Stimulated activated CD8-positive, alpha-beta memory T cell treated with anti-CD3 and anti-CD28 coated beads, Interleukin-12 subunit alpha, Interleukin-12 subunit beta, amount 100 ng/mL, for 24 hours (primary cell): ENCODE results near the gene MTHFD2L.
"Not testable (repeated sequence)": the region's sequence is repeated elsewhere in the genome, so short reads cannot be mapped to it uniquely, and the experiment has no call there.

Source experiments
- DNase-seq: peaks from one replicate; pipeline ENCODE4 v3.0.0-alpha.2; 2020; ENCODE audit errors: extremely low read depth

MTHFD2L gene

GRCh38 chr4:74189331-74190043 is 31.6 kb downstream of the MTHFD2L start:
- no peak for DNase-seq

DNA sequence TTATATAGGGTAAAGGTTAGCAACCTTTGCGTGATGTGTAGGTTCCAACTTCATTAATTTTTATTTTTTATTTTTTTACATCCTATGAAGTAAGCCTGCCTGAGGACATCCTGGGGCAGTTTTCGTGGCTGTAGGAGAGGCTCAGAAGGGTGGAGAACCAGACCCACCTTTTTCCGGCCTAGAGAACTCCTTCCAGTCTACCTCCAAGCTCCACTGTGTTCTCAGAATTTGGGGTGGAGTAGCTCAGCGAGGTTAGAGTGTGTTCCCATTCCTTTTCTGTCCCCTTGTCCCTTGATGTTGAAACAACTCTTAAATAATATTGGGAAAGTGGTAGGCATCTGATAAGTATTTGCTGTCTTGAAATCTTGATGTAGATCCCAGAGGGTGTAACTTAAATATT is 32.4 kb downstream of the MTHFD2L start:
- no peak for DNase-seq

- no peak for DNase-seq
Observed at GRCh38 chr4:74190919-74191397, 33.0 kb downstream of the MTHFD2L start.

GRCh38 chr4:74197080-74197479 is 39.2 kb downstream of the MTHFD2L start:
- DNase-seq, result no peak

GRCh38 chr4:74202062-74202586 is 44.2 kb downstream of the MTHFD2L start:
- DNase-seq, result no peak

GRCh38 chr4:74203467-74203866 is 45.5 kb downstream of the MTHFD2L start:
- no peak for DNase-seq

DNA sequence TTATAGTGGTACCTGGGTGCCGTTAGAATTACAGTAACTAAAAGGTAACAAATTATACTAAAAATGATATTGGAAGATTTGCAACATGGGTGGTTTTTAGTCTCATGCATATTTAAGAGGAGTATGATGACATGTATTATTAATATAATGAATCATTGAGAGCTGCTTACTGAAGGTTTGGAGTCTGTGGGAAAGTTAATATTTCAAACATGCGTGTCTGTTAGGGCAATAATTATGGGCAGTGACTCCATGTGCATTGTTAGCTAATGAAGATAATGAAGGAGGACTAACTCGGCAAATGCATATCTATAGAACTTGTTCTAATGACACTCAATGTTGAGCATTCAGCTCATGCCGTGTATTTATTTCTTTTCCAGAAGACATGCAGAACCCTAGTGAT is 47.1 kb downstream of the MTHFD2L start:
- DNase-seq, result no peak

DNA sequence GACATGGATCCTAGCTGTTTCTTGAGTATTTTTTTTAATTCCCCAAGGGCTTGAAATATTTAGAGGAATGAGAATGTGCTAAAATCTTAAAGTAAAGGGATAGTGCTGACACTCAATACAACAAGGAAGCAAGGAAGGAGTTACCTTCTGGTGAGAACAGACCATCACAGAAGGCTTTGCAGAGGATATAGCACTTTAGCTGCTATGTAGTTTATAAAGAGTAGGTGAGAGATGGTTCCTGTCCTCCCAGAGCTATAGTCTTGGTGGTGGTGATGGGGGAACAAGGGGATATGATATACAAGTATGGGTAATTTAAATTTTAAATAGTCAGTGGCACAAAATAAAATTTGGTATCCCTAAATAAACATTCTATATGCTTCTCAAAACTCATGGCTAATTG is 47.6 kb downstream of the MTHFD2L start:
- no peak for DNase-seq

GRCh38 chr4:74206088-74206825 is 48.3 kb downstream of the MTHFD2L start:
- no peak for DNase-seq

GRCh38 chr4:74214457-74215159 is 56.7 kb downstream of the MTHFD2L start:
- DNase-seq, result not testable (repeated sequence)

DNA sequence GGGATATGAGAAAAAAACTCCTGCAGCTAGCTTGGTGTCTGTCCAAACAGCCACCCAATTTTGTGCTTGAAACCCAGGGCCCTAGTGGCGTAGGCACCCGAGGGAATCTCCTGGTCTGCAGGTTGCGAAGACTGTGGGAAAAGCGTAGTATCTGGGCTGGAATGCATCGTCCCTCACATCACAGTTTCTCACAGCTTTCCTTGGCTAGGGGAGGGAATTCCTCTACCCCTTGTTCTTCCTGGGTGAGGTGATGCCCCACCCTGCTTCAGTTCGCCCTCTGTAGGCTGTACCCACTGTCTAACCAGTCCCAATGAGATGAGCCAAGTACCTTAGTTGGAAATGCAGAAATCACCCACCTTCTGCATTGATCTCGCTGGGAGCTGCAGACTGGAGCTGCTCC is 57.3 kb downstream of the MTHFD2L start:
- DNase-seq, result not testable (repeated sequence)

DNA sequence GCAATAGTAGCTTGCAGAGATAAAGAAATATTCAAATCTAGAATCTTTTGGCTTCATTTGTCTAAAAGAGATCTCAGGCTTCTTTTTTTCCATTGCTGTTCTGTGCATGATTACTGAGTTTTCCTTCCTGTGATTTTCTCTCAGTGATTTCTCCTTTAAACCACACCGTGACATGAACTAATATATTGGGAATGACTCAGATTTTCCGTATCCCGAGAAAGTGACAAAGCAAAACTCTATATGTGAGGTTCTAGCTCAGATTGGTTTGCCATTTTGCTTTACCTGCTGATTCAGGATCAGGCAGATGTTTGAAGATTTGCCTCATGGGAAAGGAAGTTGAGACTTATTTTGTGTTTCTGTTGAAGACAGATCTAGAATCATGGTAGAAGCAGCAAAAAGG is 59.4 kb downstream of the MTHFD2L start:
- no peak for DNase-seq

DNA sequence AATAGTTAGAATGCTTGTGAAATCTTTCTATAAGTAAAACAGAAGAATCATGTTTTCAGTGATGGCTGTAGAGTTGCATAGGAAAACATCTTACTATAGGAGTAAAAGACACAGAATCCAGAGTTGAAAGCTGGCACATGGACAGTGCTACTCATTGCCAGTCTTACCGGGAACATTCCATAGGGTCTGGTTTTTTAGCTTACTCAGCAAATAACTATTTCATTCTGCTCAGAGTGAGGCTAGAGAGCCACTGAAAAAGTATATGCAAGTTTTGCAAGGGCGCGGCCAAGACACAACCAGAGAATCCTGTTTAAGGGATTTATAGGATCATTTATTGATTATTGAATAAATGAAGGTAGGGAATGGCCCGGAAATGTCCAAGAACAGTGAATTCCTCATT is 60.3 kb downstream of the MTHFD2L start:
- DNase-seq, result no peak

GRCh38 chr4:74219240-74219639 is 61.3 kb downstream of the MTHFD2L start:
- no peak for DNase-seq

GRCh38 chr4:74223098-74223497 is 65.2 kb downstream of the MTHFD2L start:
- no peak for DNase-seq

DNA sequence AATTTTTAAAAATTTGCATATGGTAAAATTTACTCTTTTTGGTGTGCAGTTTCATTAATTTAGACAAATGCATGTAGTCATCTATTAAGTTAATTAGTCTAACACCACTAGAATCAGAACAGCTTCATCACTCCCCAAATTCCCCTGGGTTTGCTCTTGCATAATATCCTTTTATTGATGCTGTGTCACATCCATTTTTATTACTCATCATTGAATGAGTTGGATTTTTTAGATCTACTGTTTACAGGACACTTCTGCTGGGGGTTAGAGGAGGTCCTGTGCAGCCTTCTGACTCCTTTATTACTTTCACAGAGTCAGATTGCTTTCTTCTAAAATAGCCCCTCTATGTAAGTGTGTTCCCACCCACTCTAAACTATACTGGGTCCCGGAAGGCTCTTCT is 65.9 kb downstream of the MTHFD2L start:
- DNase-seq, result no peak

- peak; percentile 44 for DNase-seq
Observed at GRCh38 chr4:74228691-74229640, 71.0 kb downstream of the MTHFD2L start.

GRCh38 chr4:74230902-74231499 is 73.1 kb downstream of the MTHFD2L start:
- no peak for DNase-seq

- no peak for DNase-seq
Observed at GRCh38 chr4:74235135-74235534, 77.2 kb downstream of the MTHFD2L start.

GRCh38 chr4:74237425-74237966 is 79.6 kb downstream of the MTHFD2L start:
- DNase-seq, result no peak

GRCh38 chr4:74244049-74244448 is 86.1 kb downstream of the MTHFD2L start:
- DNase-seq, result no peak
